ENCODE results near the gene TPMT. TPM values are rescaled to one million over a fixed set of nuclear protein-coding genes. Genes with fewer than 3 reads are reported as not detected.

TPMT gene
- total RNA-seq, 4 donors from 2014 or later: 6.7 to 14.4 (median 9.7) TPM

DNA sequence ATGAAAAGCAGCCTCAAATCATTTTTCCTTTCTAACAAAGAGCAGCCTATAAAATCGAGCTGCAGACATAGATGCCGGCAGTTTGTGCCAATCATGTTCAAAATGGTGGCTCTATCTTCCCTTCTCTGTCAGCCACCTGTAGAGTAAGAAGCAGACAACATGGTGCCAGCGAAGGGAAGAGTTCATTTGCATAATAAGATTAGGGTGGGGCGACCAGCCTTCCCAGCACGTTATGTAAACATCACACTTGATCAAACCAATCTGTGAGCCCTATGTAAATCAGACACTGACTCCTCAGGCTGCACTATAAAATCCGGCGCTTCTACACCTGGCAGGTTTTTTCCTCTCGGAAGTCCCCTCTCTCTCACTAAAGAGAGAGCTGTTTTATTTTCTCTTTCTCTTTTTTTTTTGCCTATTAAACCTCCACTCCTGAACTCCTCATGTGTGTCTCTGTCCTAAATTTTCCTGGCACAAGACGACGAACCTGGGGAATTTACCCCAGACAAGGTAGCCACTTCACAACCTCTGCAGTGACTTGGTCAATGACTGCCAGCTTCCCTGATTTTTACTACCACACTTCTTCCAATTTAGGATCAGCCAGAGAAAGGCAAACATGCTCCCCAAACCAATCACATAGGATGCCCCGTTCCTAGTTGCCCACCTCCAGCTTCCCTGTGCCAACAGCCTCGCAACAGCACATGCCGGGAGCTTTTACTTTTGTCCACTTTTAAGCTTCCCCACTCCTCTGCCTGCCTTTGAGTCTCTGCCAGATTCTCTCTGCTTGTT is 12.9 kb downstream of the TPMT start:
- DNase-seq (ENCODE audit: low spot score in 2 of 2): no peak
- no peaks in the 10 kb centered on the region for H3K4me1 ChIP-seq
- H3K36me3 ChIP-seq: peaks cover 39% of the 10 kb centered on the region
- WGBS: 52% methylated on average over 13 of the region's 13 CpGs
- no peaks in the 10 kb centered on the region for H3K9me3 ChIP-seq
- TF ChIP-seq POLR2AphosphoS5 (IDR thresholded peaks at IDR 0.05): no peak
- no peak for TF ChIP-seq EP300 (IDR thresholded peaks at IDR 0.05)
- no peaks in the 10 kb centered on the region for H3K27me3 ChIP-seq
- peak overlapping the region; percentile 35 for H3K27ac ChIP-seq
- H3K4me3 ChIP-seq: no peak overlapping the region

DNA sequence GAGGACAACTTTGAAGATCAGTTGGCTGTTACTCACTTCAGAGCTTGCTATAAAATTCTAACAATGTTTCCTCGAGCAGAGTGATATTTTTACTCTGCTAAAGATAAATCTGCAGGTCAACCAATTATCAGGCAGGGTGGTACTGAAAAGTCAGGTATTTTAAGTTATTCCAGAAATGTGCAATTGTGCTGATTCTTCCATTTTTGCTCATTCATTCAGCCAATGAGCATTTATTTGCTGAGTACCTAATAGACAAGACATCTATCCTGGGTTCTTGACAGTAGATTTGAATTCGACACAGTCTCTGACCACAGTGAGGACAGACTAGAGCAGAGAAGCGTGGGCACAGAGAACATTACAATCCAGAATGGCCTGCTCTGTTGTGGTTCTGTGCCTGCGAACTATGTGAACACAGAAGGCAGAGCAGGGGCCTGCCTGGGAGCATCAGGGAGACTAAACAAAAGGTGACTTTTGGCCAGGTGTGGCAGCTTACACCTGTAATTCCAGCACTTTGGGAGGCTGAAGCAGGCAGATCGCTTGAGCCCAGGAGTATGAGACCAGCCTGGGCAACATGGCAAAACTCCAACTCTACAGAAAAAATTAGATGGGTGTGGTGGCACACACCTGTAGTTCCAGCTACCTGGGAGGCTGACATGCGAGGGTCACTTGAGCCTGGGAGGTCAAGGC is 14.8 kb downstream of the TPMT start:
- H3K36me3 ChIP-seq: peaks cover 41% of the 10 kb centered on the region
- WGBS: 91% methylated on average over 6 of the region's 6 CpGs
- no peak for DNase-seq (ENCODE audit: low spot score in 2 of 2)

DNA sequence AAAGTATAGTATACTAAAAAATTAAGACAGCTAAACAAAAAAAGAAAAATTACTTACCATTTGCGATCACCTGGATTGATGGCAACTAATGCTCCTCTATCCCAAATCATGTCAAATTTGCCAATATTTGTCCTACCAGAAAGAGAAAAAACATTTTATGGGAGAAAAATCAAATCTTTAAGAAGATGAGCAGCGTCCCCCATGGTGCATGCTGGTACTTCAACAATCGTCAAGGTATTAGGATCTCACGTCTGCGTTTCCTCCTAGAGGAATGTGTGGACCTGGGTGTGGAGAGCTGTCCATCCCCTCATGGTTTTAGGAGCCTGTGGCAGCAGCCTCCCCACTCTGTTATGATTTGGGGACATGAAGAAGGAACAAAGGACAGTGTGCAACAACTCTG is 16.0 kb downstream of the TPMT start:
- H3K4me1 ChIP-seq: no peaks in the 10 kb centered on the region
- H3K27ac ChIP-seq: no peak overlapping the region
- peaks cover 46% of the 10 kb centered on the region for H3K36me3 ChIP-seq
- no peaks in the 10 kb centered on the region for H3K9me3 ChIP-seq
- WGBS: 96% methylated on average over 5 of the region's 5 CpGs
- TF ChIP-seq EP300 (IDR thresholded peaks at IDR 0.05) (no peak), CTCF (IDR thresholded peaks at IDR 0.05) (no peak), POLR2AphosphoS5 (IDR thresholded peaks at IDR 0.05) (no peak), POLR2A (IDR thresholded peaks at IDR 0.05) (no peak)
- no peak for DNase-seq (ENCODE audit: low spot score in 2 of 2)
- H3K4me3 ChIP-seq: no peak overlapping the region
- no peaks in the 10 kb centered on the region for H3K27me3 ChIP-seq

More for the DNA sequence above, 14.8 kb downstream of the TPMT start:
- TF ChIP-seq POLR2AphosphoS5 (IDR thresholded peaks at IDR 0.05) (no peak), EP300 (IDR thresholded peaks at IDR 0.05) (no peak), POLR2A (IDR thresholded peaks at IDR 0.05) (no peak), CTCF (IDR thresholded peaks at IDR 0.05) (no peak)
- no peaks in the 10 kb centered on the region for H3K27me3 ChIP-seq
- no peak overlapping the region for H3K27ac ChIP-seq
- no peak overlapping the region for H3K4me3 ChIP-seq
- no peaks in the 10 kb centered on the region for H3K9me3 ChIP-seq
- no peaks in the 10 kb centered on the region for H3K4me1 ChIP-seq

DNA sequence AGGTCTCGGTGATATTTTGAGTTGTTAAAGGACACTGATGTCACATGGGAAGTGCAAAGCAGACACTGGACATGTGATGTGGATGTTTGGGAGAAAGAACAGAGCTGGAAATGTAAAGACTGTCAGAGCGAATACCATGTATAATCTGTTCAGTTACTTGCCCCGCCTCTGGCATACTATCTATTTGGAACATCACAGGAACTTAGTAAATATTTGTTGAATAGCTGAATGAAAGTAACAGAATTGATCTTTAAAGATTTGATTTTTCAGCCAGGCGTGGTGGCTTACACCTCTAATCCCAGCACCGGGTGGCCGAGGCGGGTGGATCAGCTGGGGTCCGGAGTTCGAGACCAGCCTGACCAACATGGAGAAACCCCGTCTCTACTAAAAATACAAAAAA is 18.6 kb downstream of the TPMT start:
- no peak overlapping the region for H3K27ac ChIP-seq
- H3K4me1 ChIP-seq: no peaks in the 10 kb centered on the region
- DNase-seq (ENCODE audit: low spot score in 2 of 2): no peak
- H3K4me3 ChIP-seq: no peak overlapping the region
- 94% methylated on average over 10 of the region's 10 CpGs for WGBS
- H3K36me3 ChIP-seq: peaks cover 58% of the 10 kb centered on the region
- H3K27me3 ChIP-seq: no peaks in the 10 kb centered on the region
- TF ChIP-seq POLR2AphosphoS5 (IDR thresholded peaks at IDR 0.05) (no peak), EP300 (IDR thresholded peaks at IDR 0.05) (no peak), POLR2A (IDR thresholded peaks at IDR 0.05) (no peak)
- no peaks in the 10 kb centered on the region for H3K9me3 ChIP-seq

DNA sequence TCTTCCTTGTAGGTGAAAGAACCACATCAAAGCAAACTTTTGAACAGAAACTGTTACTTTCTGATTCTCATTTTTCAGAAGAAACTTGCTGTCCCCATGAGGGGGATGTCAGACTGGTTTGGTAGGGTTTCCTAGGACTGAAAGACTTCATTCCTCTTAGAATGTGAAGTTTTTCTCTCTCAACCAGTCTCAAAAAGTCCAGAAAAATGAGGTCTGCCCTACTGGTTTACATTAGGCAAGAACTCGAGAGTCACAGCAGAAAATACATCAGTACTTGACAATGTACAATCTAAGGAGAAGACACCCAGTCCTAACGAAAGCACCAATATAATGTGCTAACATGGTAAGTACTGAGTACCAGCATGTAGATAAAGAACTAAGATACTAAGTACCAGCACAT is 19.7 kb downstream of the TPMT start:
- TF ChIP-seq POLR2AphosphoS5 (IDR thresholded peaks at IDR 0.05): no peak
- no peak for TF ChIP-seq CTCF (IDR thresholded peaks at IDR 0.05)
- no peak for TF ChIP-seq POLR2A (IDR thresholded peaks at IDR 0.05)
- TF ChIP-seq EP300 (IDR thresholded peaks at IDR 0.05): no peak
- no peak for DNase-seq (ENCODE audit: low spot score in 2 of 2)
- Histone ChIP-seq H3K9me3 (no peaks in the 10 kb centered on the region), H3K36me3 (peaks cover 51% of the 10 kb centered on the region), H3K4me3 (no peak overlapping the region), H3K27ac (no peak overlapping the region), H3K27me3 (no peaks in the 10 kb centered on the region), H3K4me1 (no peaks in the 10 kb centered on the region)
- 93% methylated on average over 2 of the region's 2 CpGs for WGBS

- TF ChIP-seq EP300 (IDR thresholded peaks at IDR 0.05) (no peak), CTCF (IDR thresholded peaks at IDR 0.05) (no peak)
- 92% methylated on average over 3 of the region's 3 CpGs for WGBS
Observed at GRCh38 chr6:18132346-18132745, 22.5 kb downstream of the TPMT start.

More at GRCh38 chr6:18132346-18132745, 22.5 kb downstream of the TPMT start:
- Histone ChIP-seq H3K9me3 (no peaks in the 10 kb centered on the region), H3K27me3 (no peaks in the 10 kb centered on the region), H3K36me3 (peaks cover 43% of the 10 kb centered on the region), H3K27ac (no peak overlapping the region), H3K4me3 (no peak overlapping the region), H3K4me1 (no peaks in the 10 kb centered on the region)
- no peak for DNase-seq (ENCODE audit: low spot score in 2 of 2)

Measured in suprapubic skin (tissue), 4 donors.